Skeletal muscle tissue (tissue), 4 donors: ENCODE results near the gene CNN1. TPM values are rescaled to one million over a fixed set of nuclear protein-coding genes. Genes with fewer than 3 reads are reported as not detected.

Experiments
- H3K27ac ChIP-seq: one replicate; pipeline ENCODE4 v1.7.0; 2013; ENCODE audit warnings: mild to moderate bottlenecking, low read depth, low read length, inconsistent platforms
- H3K27me3 ChIP-seq, 3 donors: one replicate each; pipeline ENCODE4 v1.7.0; 2013; ENCODE audit warnings: low read length in 3 of 3; ENCODE audit not compliant: control insufficient read depth in 3 of 3, insufficient read depth in 3 of 3
- H3K36me3 ChIP-seq, 3 donors: one replicate each; pipeline ENCODE4 v1.7.0; 2013; ENCODE audit warnings: low read length in 3 of 3; ENCODE audit not compliant: control insufficient read depth in 3 of 3, insufficient read depth in 3 of 3
- H3K4me1 ChIP-seq, 3 donors: one replicate each; pipeline ENCODE4 v1.7.0; 2013; ENCODE audit warnings: low read length in 3 of 3, mild to moderate bottlenecking in 3 of 3; ENCODE audit not compliant: control insufficient read depth in 3 of 3, insufficient read depth in 3 of 3
- H3K4me3 ChIP-seq, 3 donors: one replicate each; pipeline ENCODE4 v1.7.0; 2013; ENCODE audit warnings: low read length in 3 of 3
- H3K9ac ChIP-seq, 3 donors: one replicate each; pipeline ENCODE4 v1.7.0; 2013; ENCODE audit warnings: low read length in 3 of 3, mild to moderate bottlenecking in 3 of 3, moderate library complexity in 2 of 3, low read depth in 1 of 3
- H3K9me3 ChIP-seq, 3 donors: one replicate each; pipeline ENCODE4 v1.7.0; 2013; ENCODE audit warnings: low read length in 3 of 3; ENCODE audit not compliant: control insufficient read depth in 3 of 3
- total RNA-seq: library from RNA; depleted of rRNA; stranded (reverse); fragments of >200 nt; gene quantifications from one replicate; pipeline ENCODE4 v1.2.3, GENCODE V29; 2014
- donor health status: Osteomylitis.

Gene CNN1
- total RNA-seq, 1 donor from 2014 or later: 28.7 TPM

DNA sequence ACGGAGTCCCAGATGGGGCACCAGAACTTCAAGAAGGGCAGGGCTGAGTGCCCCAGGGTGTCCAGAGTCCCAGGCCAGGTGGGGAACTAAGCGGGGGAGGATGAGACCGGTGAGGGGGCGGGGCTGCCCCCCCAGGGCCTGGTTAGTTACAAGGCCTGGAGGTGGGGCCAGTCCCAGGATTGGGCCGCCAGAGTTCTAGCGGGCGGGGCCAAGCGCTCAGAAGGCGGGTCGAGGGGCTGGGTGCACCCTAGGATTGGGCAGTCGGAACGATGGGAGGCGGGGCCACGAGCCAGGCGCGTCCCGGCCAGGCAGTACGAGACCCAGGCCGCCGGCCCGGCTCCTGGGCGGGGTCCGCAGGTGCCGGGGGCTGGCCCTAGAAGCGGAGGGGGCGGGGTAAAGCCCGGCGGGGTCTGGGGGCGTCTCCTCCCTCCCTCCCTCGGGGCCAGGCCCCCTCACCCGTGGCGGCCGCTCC, 33.6 kb upstream of the CNN1 start:
- H3K36me3 ChIP-seq: peaks cover 0 to 3% (median 2%) of the 10 kb centered on the region in 3 donors
- no peaks in the 10 kb centered on the region for H3K9me3 ChIP-seq
- H3K9ac ChIP-seq: peak overlapping the region; percentile 74 to 83 (median 83)
- peak overlapping the region; percentile 96 for H3K27ac ChIP-seq
- H3K4me1 ChIP-seq: peaks cover 6 to 11% (median 10%) of the 10 kb centered on the region in 3 donors
- peak overlapping the region; percentile 65 to 82 (median 80) for H3K4me3 ChIP-seq
- H3K27me3 ChIP-seq: no peaks in the 10 kb centered on the region

DNA sequence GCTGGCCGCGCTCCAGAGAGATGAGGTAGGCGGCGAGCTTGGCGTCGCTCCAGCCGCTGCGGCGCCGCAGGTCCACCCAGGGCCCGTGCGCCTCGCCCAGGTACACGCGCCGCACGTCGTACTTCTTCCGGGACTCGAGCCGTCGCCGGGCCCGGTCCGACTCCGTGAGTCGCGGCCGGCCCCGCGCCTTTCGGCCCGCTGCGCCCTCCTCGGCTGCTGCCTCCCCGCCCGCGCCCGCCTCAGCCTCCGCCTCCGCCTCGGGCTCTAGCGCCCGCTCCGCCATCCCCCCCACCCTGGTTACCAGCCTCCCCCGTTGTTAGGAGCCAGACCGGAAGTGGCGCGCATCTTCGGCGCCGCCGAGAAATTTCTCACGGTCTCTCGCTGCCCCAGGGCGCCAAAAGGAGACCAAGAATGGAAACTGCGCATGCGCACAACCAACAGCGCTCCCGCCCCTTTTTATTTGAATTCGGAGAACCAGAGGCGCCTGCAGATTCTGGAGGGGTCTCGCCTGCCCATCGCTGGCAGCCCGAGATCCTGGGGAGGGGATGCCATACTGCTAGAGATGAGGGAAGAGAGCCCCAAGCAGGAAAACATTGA, 33.0 kb upstream of the CNN1 start, which contains the start of gene ZNF653:
Gene ZNF653 (minus strand): TSS at position 336 of the 597 bp plus-strand sequence. CDS start 53 bp downstream, at position 283.
- peaks cover 6 to 11% (median 10%) of the 10 kb centered on the region in 3 donors for H3K4me1 ChIP-seq

DNA sequence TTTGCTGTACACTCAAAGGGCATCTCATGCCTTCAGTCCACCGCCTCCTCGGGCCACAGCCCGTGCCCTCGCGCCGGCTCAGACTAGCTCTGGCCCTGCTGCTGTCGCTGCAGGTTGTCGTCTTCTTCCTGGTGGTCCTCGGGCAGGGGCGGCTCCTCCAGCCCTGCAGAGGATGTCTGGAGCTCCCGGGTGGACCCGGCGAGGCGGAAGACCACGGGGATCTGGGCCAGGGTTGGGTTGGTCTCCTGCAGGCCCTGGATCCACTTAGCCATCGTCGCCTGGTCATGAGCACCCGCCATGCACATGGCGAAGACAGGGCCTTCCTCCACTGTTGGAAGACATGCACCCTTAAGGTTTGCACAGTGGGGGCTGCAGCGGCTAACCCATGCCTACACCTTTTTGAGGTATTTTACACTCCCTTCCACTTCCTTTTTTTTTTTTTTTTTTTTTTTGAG, 32.5 kb upstream of the CNN1 start:
- peak overlapping the region; percentile 29 to 76 (median 63) for H3K9ac ChIP-seq
- peaks cover 5 to 10% (median 7%) of the 10 kb centered on the region in 3 donors for H3K36me3 ChIP-seq
- peak overlapping the region; percentile 96 for H3K27ac ChIP-seq
- H3K4me1 ChIP-seq: peaks cover 6 to 11% (median 10%) of the 10 kb centered on the region in 3 donors
- no peaks in the 10 kb centered on the region for H3K9me3 ChIP-seq
- no peaks in the 10 kb centered on the region for H3K27me3 ChIP-seq
- H3K4me3 ChIP-seq: peak overlapping the region; percentile 65 to 82 (median 80)

More for the DNA sequence above, 33.0 kb upstream of the CNN1 start, which contains the start of gene ZNF653:
- Histone ChIP-seq H3K9ac (peak within 1 kb of the TSS; percentile 74 to 83 (median 83)), H3K27me3 (no peaks in the 10 kb centered on the region), H3K36me3 (peaks cover 2 to 7% (median 4%) of the 10 kb centered on the region in 3 donors), H3K27ac (peak within 1 kb of the TSS; percentile 96), H3K4me3 (peak within 1 kb of the TSS; percentile 65 to 82 (median 80)), H3K9me3 (no peaks in the 10 kb centered on the region)

DNA sequence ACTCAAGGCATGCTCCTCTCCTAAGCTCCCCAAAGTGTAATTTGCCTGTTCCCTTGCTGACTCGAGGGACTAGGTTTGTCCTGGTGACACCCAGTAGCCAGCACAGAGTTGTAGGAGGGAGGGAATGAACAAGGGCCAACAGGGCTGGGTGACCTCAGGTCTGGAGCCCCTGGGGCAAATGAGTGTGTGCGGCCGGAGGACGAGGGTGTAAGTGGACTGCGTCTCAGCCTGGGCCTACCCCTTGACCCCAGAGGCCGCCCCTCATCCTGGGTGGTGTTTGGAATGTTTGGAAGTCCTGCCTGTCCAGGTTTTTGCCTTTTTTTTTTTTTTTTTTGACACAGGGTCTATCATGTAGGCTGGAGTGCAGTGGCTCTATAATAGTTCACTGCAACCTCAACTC, 31.7 kb upstream of the CNN1 start:
- Histone ChIP-seq H3K4me1 (peaks cover 6 to 11% (median 10%) of the 10 kb centered on the region in 3 donors), H3K4me3 (no peak overlapping the region), H3K9me3 (no peaks in the 10 kb centered on the region), H3K27me3 (no peaks in the 10 kb centered on the region), H3K9ac (no peak overlapping the region), H3K36me3 (peaks cover 8 to 14% (median 11%) of the 10 kb centered on the region in 3 donors), H3K27ac (no peak overlapping the region)

DNA sequence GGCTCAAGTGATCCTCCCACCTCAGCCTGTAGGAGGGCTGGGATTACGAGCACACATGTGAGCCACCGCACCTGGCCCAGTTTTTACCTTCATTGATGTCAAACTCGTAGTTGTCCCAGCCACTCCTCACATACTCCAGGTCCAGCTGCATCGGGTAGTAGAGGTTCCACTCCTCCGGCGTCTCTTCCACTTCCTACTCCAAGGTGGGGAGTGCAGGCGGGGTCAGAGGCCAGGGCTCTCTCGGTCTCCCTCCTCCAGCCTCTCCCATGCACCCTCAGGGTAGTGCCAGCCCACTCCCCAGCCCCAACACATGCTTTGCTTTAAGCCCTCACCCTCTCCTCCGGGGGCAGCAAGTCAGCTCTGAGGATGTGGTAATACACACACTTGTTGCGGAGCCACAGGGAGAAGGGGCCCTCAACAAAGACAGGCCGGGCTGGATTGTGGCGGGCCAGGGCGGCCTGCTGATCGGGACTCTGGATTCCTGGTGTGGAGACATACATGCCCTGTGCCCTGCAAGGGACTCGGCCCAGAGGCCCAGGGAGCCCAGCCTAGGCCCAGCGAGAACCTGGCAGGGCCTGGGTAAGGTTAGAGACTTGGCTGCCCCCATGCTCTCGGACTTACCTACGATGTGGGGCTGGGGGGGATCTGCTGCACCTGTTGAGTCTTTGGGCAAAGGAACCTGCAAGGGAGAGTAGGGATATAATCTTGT, 31.1 kb upstream of the CNN1 start:
- no peak overlapping the region for H3K9ac ChIP-seq
- no peaks in the 10 kb centered on the region for H3K27me3 ChIP-seq
- no peak overlapping the region for H3K4me3 ChIP-seq
- H3K9me3 ChIP-seq: no peaks in the 10 kb centered on the region
- peaks cover 6 to 11% (median 10%) of the 10 kb centered on the region in 3 donors for H3K4me1 ChIP-seq
- H3K27ac ChIP-seq: no peak overlapping the region
- H3K36me3 ChIP-seq: peaks cover 13 to 17% (median 14%) of the 10 kb centered on the region in 3 donors

DNA sequence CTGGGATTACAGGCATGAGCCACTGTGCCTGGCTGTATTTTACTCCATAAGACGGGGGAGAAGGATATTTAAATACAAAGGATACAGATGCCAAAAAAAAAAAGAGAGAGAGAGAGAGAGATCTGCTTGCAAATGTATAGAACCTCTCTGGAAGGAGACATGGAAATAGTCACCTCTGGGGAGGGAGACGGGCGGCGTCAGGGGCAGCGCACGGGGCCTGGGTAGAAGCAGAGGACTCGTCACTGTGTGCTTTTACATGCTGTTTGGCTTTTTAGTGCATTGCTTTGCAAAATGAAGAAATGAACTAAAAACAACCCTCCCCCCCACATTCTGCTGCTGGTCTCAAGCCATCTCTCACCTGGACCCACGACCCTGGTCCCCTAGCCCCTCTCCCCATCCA, 28.2 kb upstream of the CNN1 start:
- no peak overlapping the region for H3K4me3 ChIP-seq
- no peaks in the 10 kb centered on the region for H3K9me3 ChIP-seq
- H3K4me1 ChIP-seq: peaks cover 5 to 6% (median 6%) of the 10 kb centered on the region in 3 donors
- peaks cover 25 to 30% (median 30%) of the 10 kb centered on the region in 3 donors for H3K36me3 ChIP-seq
- H3K27me3 ChIP-seq: no peaks in the 10 kb centered on the region
- H3K9ac ChIP-seq: no peak overlapping the region
- no peak overlapping the region for H3K27ac ChIP-seq

DNA sequence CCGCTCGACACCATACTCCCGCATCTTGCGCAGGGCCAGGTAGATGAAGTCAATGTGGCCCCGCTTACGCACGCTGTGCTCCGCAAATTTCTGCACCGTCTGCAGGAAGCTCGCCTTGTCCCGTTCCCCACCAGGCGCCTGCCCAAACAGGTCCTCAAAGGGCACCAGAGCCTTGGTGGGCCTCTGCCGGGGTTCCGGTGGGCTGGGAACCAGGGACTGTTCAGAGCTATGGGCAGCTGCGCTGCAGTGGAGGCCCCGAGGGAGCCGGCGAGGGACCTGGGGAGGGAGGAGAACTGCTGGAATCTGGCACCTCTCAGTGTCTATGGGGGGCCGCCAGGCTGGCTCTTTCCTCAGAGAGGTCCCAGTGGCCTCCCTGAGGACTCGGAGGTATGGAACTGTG, 24.7 kb upstream of the CNN1 start:
- no peaks in the 10 kb centered on the region for H3K27me3 ChIP-seq
- no peaks in the 10 kb centered on the region for H3K4me1 ChIP-seq
- peaks cover 36 to 49% (median 44%) of the 10 kb centered on the region in 3 donors for H3K36me3 ChIP-seq
- H3K27ac ChIP-seq: no peak overlapping the region
- no peak overlapping the region for H3K9ac ChIP-seq
- H3K9me3 ChIP-seq: no peaks in the 10 kb centered on the region
- H3K4me3 ChIP-seq: no peak overlapping the region

DNA sequence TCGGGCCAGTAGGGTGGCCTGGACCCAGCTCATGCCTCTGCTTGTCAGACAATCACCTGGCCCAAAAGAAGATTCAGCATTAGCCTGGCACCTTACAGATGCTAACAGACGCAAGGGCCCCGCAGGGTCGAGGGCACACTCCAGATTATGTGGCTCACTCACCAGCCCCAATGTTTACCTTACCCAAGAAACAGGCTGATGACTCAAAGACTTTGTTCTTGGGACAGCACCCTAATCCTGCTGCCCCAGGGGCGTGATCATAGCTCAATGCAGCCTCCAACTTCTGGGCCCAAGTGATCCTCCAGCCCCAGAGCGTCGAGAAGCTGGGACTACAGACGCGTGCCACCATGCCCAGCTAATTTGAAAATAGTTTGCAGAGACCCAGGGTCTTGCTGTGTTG, 19.5 kb upstream of the CNN1 start:
- H3K4me1 ChIP-seq: no peaks in the 10 kb centered on the region
- no peaks in the 10 kb centered on the region for H3K27me3 ChIP-seq
- H3K9me3 ChIP-seq: no peaks in the 10 kb centered on the region
- no peak overlapping the region for H3K9ac ChIP-seq
- H3K4me3 ChIP-seq: no peak overlapping the region
- H3K36me3 ChIP-seq: peaks cover 19 to 30% (median 30%) of the 10 kb centered on the region in 3 donors
- no peak overlapping the region for H3K27ac ChIP-seq

DNA sequence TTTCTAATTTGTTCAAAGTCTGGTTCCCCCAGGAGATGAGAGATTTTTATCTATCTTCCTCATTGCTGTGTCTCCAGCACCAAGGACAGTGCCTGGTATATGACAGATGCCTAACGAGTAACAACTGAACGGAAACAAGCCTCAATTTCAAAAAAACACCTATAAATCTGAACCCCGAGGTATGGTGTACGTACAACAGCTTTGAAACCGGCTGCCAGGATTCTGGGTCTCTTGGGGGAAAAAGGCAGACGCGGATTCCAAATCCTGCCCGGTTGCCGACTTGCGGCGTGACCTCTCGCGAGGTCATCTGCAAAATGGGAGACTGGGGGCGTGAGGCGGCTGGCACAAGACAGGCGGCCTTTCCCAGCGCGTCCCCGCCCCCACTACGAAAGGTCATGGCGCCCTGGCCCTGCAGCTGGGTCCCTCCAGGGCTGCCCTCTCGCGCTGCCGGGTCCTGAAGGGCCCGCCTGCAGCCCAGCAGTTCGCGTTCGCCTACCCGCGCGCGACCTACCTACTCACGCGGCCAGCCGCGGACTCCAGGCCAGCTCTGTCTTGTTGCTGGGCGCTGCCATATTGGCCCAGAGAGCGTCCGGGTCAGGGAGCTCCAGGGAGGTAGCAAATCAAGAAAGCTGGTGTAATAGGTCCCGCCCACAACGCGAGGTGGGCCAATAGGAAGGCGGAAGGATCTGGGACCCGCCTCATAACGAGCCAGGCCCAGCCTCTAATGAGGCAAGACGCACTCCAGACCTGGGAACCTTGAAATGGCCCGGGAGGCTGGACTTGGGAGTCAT, 9.9 kb upstream of the CNN1 start, which contains the start of gene ECSIT:
Gene ECSIT (minus strand): TSS at position 584 of the 791 bp plus-strand sequence. CDS start 9,964 bp downstream, outside the sequence.
- Histone ChIP-seq H3K27me3 (no peaks in the 10 kb centered on the region), H3K9ac (peak within 1 kb of the TSS; percentile 73 to 95 (median 91)), H3K27ac (peak within 1 kb of the TSS; percentile 82), H3K4me3 (peak within 1 kb of the TSS; percentile 68 to 97 (median 95)), H3K36me3 (peaks cover 0 to 2% (median 0%) of the 10 kb centered on the region in 3 donors), H3K4me1 (peaks cover 11 to 16% (median 13%) of the 10 kb centered on the region in 3 donors), H3K9me3 (no peaks in the 10 kb centered on the region)
